H9 (cell line): ENCODE results near the gene PIK3CD. TPM values are rescaled to one million over a fixed set of nuclear protein-coding genes. Genes with fewer than 3 reads are reported as not detected.
A peak's percentile ranks its signal among the peaks of the same experiment; 100 is the strongest.

Experiments used
- DNase-seq: peaks from one replicate; pipeline ENCODE4 v3.0.0-alpha.2; 2017
- H2AFZ ChIP-seq: one replicate; pipeline ENCODE4 v1.6.1; 2013; ENCODE audit warnings: mild to moderate bottlenecking, low read length, control low read depth, moderate library complexity
- H2AK5ac ChIP-seq: 2 replicates; pipeline ENCODE4 v1.6.1; 2013; ENCODE audit warnings: low read length, control low read depth, mixed read lengths; ENCODE audit not compliant: insufficient read length
- H2BK120ac ChIP-seq: one replicate; pipeline ENCODE4 v1.6.1; 2013; ENCODE audit warnings: low read depth, mild to moderate bottlenecking, low read length, control low read depth, inconsistent platforms; ENCODE audit not compliant: poor library complexity, severe bottlenecking
- H2BK12ac ChIP-seq: 2 replicates; pipeline ENCODE4 v1.6.1; 2013; ENCODE audit warnings: low read length, control low read depth, mixed read lengths, low read depth; ENCODE audit not compliant: insufficient read length
- H2BK15ac ChIP-seq: 2 replicates; pipeline ENCODE4 v1.6.1; 2013; ENCODE audit warnings: low read depth, low read length, control low read depth
- H2BK20ac ChIP-seq: one replicate; pipeline ENCODE4 v1.6.1; 2013; ENCODE audit warnings: low read depth, mild to moderate bottlenecking, low read length, control low read depth, inconsistent platforms; ENCODE audit not compliant: poor library complexity, severe bottlenecking
- H2BK5ac ChIP-seq: 2 replicates; pipeline ENCODE4 v1.6.1; 2013; ENCODE audit warnings: low read length, control low read depth, mixed read lengths; ENCODE audit not compliant: insufficient read length
- H3K14ac ChIP-seq: 2 replicates; pipeline ENCODE4 v1.6.1; 2013; ENCODE audit warnings: low read length, control low read depth; ENCODE audit not compliant: insufficient read depth
- H3K18ac ChIP-seq: 2 replicates; pipeline ENCODE4 v1.6.1; 2013; ENCODE audit warnings: low read depth, mild to moderate bottlenecking, mixed read lengths, low read length, control low read depth; ENCODE audit not compliant: insufficient read length
- H3K23ac ChIP-seq: 2 replicates; pipeline ENCODE4 v1.6.1; 2013; ENCODE audit warnings: low read length, control low read depth, mixed read lengths, low read depth; ENCODE audit not compliant: insufficient read length
- H3K23me2 ChIP-seq: 2 replicates; pipeline ENCODE4 v1.6.1; 2013; ENCODE audit warnings: low read depth, mild to moderate bottlenecking, mixed read lengths, low read length, control low read depth; ENCODE audit not compliant: insufficient read length, poor library complexity, severe bottlenecking
- H3K27ac ChIP-seq: 2 replicates; pipeline ENCODE4 v1.5.1; 2013; ENCODE audit warnings: low read length, control low read depth, mixed read lengths, low read depth; ENCODE audit not compliant: insufficient read length
- H3K27me3 ChIP-seq: 2 replicates; pipeline ENCODE4 v1.6.1; 2013; ENCODE audit warnings: low read length, control low read depth, inconsistent platforms; ENCODE audit not compliant: insufficient read depth
- H3K4ac ChIP-seq: 2 replicates; pipeline ENCODE4 v1.6.1; 2013; ENCODE audit warnings: low read depth, mild to moderate bottlenecking, control low read depth, inconsistent platforms, low read length, moderate library complexity
- H3K4me1 ChIP-seq: 2 replicates; pipeline ENCODE4 v1.6.1; 2013; ENCODE audit warnings: low read length, control low read depth, inconsistent platforms; ENCODE audit not compliant: insufficient read depth
- H3K4me2 ChIP-seq: 2 replicates; pipeline ENCODE4 v1.6.1; 2013; ENCODE audit warnings: low read length, control low read depth, mixed read lengths; ENCODE audit not compliant: insufficient read length, insufficient read depth
- H3K56ac ChIP-seq: 2 replicates; pipeline ENCODE4 v1.6.1; 2013; ENCODE audit warnings: low read depth, mild to moderate bottlenecking, mixed read lengths, low read length, control low read depth; ENCODE audit not compliant: insufficient read length
- H3K79me1 ChIP-seq: 2 replicates; pipeline ENCODE4 v1.6.1; 2013; ENCODE audit warnings: low read depth, mild to moderate bottlenecking, moderate library complexity, low read length, control low read depth, inconsistent platforms; ENCODE audit not compliant: insufficient read depth, poor library complexity, severe bottlenecking
- H3K79me2 ChIP-seq: 2 replicates; pipeline ENCODE4 v1.6.1; 2013; ENCODE audit warnings: low read length, control low read depth, inconsistent platforms; ENCODE audit not compliant: insufficient read depth
- H3K9ac ChIP-seq: 2 replicates; pipeline ENCODE4 v1.6.1; 2013; ENCODE audit warnings: low read length, control low read depth, mixed read lengths; ENCODE audit not compliant: insufficient read length; ENCODE audit errors: extremely low read depth
- H3K9me3 ChIP-seq: one replicate; pipeline ENCODE4 v1.6.1; 2013; ENCODE audit warnings: low read depth, low read length, inconsistent platforms; ENCODE audit not compliant: control insufficient read depth
- H3T11ph ChIP-seq: one replicate; pipeline ENCODE4 v1.6.1; 2013; ENCODE audit warnings: mild to moderate bottlenecking, low read length, control low read depth, inconsistent platforms
- H4K20me1 ChIP-seq: one replicate; pipeline ENCODE4 v1.6.1; 2013; ENCODE audit not compliant: control insufficient read depth, insufficient read length, insufficient read depth
- H4K5ac ChIP-seq: 2 replicates; pipeline ENCODE4 v1.6.1; 2013; ENCODE audit warnings: low read depth, mild to moderate bottlenecking, mixed read lengths, low read length, control low read depth; ENCODE audit not compliant: insufficient read length
- H4K8ac ChIP-seq: replicated peaks from 2 replicates; pipeline ENCODE4 v1.6.1; 2013; ENCODE audit warnings: low read length, control low read depth, mixed read lengths, low read depth; ENCODE audit not compliant: insufficient read length
- H4K91ac ChIP-seq: 2 replicates; pipeline ENCODE4 v1.6.1; 2013; ENCODE audit warnings: low read depth, mild to moderate bottlenecking, moderate library complexity, mixed read lengths, low read length, control low read depth; ENCODE audit not compliant: insufficient read length
- H3K27ac Mint-ChIP-seq, 3 experiments: 2 replicates in 2 of 3; 3 replicates in 1 of 3; pipeline ENCODE4 v1.8.0; 2020 to 2021; ENCODE audit warnings: mixed read lengths in 3 of 3, mild to moderate bottlenecking in 1 of 3, moderate library complexity in 1 of 3
- H3K27me3 Mint-ChIP-seq: 2 replicates; pipeline ENCODE4 v1.8.0; 2021; ENCODE audit warnings: low read depth, mild to moderate bottlenecking, moderate library complexity, mixed read lengths
- H3K36me3 Mint-ChIP-seq, 3 experiments: 2 replicates in 2 of 3; 3 replicates in 1 of 3; pipeline ENCODE4 v1.8.0; 2020 to 2021; ENCODE audit warnings: low read depth in 3 of 3, mixed read lengths in 3 of 3; ENCODE audit not compliant: insufficient read depth in 1 of 3
- H3K4me1 Mint-ChIP-seq, 2 experiments: 2 replicates each; pipeline ENCODE4 v1.8.0; 2020; ENCODE audit warnings: mixed read lengths in 2 of 2
- H3K4me3 Mint-ChIP-seq, 2 experiments: 2 replicates in 1 of 2; 3 replicates in 1 of 2; pipeline ENCODE4 v1.8.0; 2020 to 2021; ENCODE audit warnings: mild to moderate bottlenecking in 2 of 2, mixed read lengths in 2 of 2, moderate library complexity in 1 of 2
- H3K9me3 Mint-ChIP-seq, 2 experiments: 2 replicates in 1 of 2; 3 replicates in 1 of 2; pipeline ENCODE4 v1.8.0; 2020; ENCODE audit warnings: mild to moderate bottlenecking in 2 of 2, mixed read lengths in 2 of 2, moderate library complexity in 1 of 2
- CTCF ChIP-seq: fragments of 200-600 bp; sonication (generic); conservative IDR thresholded peaks from 3 replicates; pipeline ENCODE4 v1.8.0; 2021; ENCODE audit warnings: antibody characterized with exemption, mild to moderate bottlenecking
- WGBS: extraction: QIAGEN DNeasy Blood & Tissue Kit; methylation state at CpG from one replicate; pipeline ENCODE4 v1.1.7; 2013; ENCODE audit warnings: missing lambda C conversion rate, low lambda C conversion rate, mixed read lengths; ENCODE audit not compliant: insufficient read length; ENCODE audit errors: extremely low coverage; 5-methylcytosine and 5-hydroxymethylcytosine counted together
- total RNA-seq: library from RNA; stranded (reverse); gene quantifications from 2 replicates; pipeline ENCODE4 v1.2.1, GENCODE V29; 2021

Gene PIK3CD
- total RNA-seq, 1 experiment from 2014 or later, result 10.0 TPM

DNA sequence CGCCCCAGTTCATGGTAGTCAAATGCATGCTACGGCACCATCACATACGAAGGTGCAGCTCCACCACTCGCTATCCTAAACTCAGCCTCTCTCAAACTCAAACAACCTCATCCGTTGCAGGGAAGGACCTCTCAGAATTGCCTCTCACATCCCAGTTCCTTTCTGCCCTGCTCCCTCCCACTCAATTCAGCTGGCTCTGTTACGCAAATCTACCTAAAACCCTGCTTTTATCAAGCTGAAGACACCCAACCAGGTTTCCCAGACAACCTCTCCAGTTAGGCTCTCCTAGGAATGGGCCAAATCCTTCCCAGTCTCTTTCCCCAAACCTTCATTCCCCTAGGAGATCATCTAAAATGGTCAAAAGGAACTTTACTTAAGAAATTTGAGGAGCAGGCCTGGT lies 109.3 kb downstream of the PIK3CD start:
- H3K27me3 ChIP-seq, result no peaks in the 10 kb centered on the region
- no peaks in the 10 kb centered on the region; the same call in 1 of the 2 replicates for H3K79me2 ChIP-seq
- no peak overlapping the region for H4K91ac ChIP-seq
- no peak overlapping the region for H3K56ac ChIP-seq
- H3K27ac Mint-ChIP-seq, result peak overlapping the region; percentile 0 to 96 (median 14); a peak in 5 of 7 replicates
- no peak overlapping the region; the same call in 1 of the 2 replicates for H3K14ac ChIP-seq
- H3K27ac ChIP-seq, result no peak overlapping the region
- H3K4me1 ChIP-seq, result peaks cover 8% of the 10 kb centered on the region; the same call in 1 of the 2 replicates
- H3K9me3 Mint-ChIP-seq, result peaks cover 6% of the 10 kb centered on the region in 2 experiments; a peak in 2 of 5 replicates
- no peaks in the 10 kb centered on the region for H3K9me3 ChIP-seq
- no peak overlapping the region for H3K4ac ChIP-seq
- H2BK12ac ChIP-seq, result no peak overlapping the region
- no peak overlapping the region for H3T11ph ChIP-seq
- H2AK5ac ChIP-seq, result no peak overlapping the region
- H3K18ac ChIP-seq, result no peak overlapping the region
- H3K23ac ChIP-seq, result no peak overlapping the region
- H4K20me1 ChIP-seq, result no peaks in the 10 kb centered on the region
- H2BK5ac ChIP-seq, result no peak overlapping the region
- no peak overlapping the region for H2BK20ac ChIP-seq
- peak; percentile 61 for DNase-seq
- H3K23me2 ChIP-seq, result peaks cover 3% of the 10 kb centered on the region
- no peak overlapping the region for H2AFZ ChIP-seq
- H3K4me3 Mint-ChIP-seq, result peak overlapping the region; percentile 32 to 48
- H2BK15ac ChIP-seq, result no peak overlapping the region
- H2BK120ac ChIP-seq, result no peak overlapping the region
- no peak overlapping the region for H4K5ac ChIP-seq
- no peak overlapping the region for H3K9ac ChIP-seq
- no peaks in the 10 kb centered on the region for H3K27me3 Mint-ChIP-seq
- peaks cover 19 to 34% (median 32%) of the 10 kb centered on the region in 3 experiments; a peak in 6 of 7 replicates for H3K36me3 Mint-ChIP-seq
- no peak overlapping the region for H4K8ac ChIP-seq
- H3K79me1 ChIP-seq, result peaks cover 7% of the 10 kb centered on the region
- peaks cover 38 to 59% of the 10 kb centered on the region in 2 experiments for H3K4me1 Mint-ChIP-seq
- peak overlapping the region; percentile 35 for H3K4me2 ChIP-seq
- WGBS, result no CpG with 5 or more reads among the region's 6 CpGs
- no peak for TF ChIP-seq CTCF
